Islet precursor cell (in vitro differentiated cells): ENCODE measurements around the gene CDK19.
"Not testable (repeated sequence)": the region's sequence is repeated elsewhere in the genome, so short reads cannot be mapped to it uniquely, and the experiment has no call there.

Experiments used
- DNase-seq: peaks from one replicate; pipeline ENCODE4 v3.0.0-alpha.2; 2018

The CDK19 gene

DNA sequence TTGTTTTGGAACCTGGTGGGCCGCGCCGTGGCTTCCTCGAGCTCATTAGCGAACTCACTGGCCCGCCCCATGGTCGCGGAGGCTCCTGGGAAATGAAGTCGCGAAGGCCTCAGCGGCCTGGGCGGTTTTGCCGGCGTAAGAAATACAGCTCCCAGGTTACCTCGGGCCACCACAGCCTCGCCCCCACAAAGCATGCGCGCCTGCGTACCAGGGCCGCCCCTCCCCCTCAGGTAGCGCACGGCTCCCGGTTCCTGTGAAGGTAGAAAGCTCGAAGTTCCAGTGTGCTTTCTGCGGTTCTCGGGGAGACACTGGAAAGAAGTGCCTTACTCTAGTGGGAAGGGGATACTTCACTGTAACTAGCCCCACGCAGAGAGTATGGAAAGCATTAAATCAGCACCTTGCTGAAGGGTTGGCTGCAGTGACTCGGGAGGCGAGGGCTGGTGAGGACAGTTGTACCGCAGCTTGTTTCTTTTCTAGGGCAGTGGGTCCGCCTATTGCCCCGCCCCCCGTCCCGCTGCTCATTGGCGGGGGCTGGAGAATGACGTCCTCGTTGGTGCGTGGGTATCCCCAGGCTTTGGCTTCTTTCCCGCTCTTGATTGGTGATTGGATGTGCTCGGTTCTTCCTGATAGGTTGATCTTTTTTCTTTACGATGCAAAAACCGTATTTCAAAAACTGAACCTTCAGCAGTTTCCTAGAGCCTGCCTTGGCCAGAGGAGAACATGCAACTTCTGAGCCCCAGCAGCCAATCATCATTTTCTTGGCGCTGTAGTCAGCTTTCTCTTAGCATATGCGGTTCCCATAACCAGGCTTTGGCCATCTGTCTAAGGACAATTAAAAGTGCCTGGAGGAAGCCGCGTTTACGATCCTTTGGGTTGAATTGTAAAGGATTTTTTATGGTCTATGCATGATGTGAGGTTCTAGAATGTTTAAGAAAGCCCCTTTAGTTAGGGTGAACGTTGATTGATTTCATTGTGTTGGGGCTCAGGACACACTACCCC is at the start of gene CDK19:
Gene CDK19, minus strand, starts transcription at position 59 of the 999 bp plus-strand sequence. CDS start 333 bp downstream, outside the sequence.
- peak; percentile 99 for DNase-seq

DNA sequence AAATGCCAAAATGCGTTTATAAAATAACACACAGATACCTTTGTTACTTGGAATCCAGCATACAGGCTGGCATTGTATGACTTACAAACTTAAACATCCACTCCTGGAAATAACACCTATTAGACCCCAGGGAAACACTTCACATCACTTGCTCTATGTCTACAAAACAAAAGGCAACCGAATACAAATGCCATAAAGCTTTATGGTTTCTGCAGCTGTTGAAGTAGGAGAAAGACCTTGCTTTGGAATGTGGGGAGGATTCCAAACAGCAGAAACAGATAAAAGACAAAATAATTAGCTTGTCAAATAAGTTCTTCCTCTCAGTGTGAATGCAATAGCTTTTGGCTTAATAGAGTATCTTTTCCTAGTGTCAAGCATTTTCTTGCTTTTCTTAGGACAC is 49.6 kb upstream of the CDK19 start:
- DNase-seq = no peak

DNA sequence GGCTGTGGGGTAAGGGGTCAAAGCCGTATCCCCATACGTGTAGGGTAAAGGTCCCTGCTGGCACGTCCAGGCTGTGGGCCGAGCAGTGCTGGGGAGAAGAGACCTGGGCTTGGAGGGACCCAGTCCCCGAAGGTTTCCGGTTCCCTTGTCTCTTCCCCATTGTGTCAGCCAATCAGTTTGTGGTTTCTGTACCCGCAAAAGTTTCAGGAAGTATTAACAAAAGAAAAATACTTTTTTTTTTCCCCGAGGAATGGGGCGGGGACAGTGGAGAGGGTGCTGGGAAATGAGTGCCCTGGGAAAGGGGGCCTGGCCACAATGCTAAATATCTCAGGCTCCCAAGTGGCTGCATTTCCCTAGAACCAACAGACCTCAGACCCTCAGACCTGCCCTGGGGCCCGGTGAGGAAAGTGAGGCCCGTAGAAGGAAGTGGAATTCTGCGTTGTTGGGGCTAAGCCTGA is 44.1 kb upstream of the CDK19 start:
- no peak for DNase-seq

DNA sequence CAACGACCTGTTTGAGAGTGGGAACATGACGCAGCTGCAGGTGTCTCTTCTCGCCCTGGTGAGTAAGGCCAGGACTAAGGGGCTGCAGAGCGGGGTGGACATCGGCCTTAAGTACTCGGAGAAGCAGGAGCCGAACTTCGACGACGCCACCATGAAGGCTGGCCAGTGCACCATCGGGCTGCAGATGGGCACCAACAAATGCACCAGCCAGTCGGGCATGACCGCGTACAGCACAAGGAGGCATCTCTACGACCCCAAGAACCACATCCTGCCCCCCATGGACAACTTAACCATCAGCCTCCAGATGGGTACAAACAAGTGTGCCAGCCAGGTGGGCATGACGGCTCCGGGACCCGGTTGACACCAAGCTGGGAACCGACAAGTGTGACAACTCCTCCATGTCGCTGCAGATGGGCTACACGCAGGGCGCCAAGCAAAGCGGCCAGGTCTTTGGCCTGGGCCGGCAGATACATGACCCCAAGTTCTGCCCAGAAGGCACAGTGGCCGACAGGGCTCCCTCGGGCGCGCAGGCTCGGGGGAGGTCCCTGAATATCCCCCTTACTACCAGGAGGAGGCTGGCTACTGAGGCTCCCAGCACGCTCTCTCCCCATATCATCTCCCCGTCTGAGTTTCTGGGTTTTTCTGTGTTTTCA is 43.4 kb upstream of the CDK19 start:
- DNase-seq = no peak

DNA sequence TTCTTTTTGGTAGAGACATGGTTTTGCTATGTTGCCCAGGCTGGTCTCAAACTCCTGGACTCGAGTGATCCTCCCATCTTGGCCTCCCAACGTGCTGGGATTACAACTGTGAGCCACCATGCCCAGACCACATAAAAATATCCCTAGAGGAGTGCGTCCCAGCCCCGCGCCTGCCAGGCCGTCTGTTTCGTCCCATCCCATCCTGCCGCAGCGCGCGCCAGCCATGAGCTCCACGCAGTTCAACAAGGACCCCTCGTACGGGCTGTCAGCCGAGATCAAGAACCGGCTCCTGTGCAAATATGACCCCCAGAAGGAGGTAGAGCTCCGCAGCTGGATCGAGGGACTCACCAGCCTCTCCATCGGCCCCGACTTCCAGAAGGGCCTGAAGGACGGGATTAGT is 42.7 kb upstream of the CDK19 start:
- DNase-seq = no peak

DNA sequence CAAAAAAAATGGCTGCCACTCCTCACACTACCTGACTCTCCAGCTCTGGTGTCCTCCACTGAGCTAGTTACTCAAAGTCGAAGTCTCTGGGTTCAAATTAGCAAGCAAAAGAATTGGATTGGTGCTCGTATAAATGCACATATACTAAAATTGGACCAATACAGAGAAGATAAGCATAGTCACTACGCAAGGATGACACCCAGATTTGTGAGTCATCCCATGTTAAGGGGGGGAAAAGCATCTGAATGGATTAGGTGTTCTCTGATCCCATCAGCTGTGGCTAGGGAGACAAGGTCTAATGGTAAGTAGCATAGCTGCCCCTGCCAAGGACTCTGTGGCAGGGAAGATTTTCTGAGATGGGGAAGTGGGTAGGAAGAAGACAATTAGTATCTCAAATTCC is 41.0 kb upstream of the CDK19 start:
- no peak for DNase-seq

DNA sequence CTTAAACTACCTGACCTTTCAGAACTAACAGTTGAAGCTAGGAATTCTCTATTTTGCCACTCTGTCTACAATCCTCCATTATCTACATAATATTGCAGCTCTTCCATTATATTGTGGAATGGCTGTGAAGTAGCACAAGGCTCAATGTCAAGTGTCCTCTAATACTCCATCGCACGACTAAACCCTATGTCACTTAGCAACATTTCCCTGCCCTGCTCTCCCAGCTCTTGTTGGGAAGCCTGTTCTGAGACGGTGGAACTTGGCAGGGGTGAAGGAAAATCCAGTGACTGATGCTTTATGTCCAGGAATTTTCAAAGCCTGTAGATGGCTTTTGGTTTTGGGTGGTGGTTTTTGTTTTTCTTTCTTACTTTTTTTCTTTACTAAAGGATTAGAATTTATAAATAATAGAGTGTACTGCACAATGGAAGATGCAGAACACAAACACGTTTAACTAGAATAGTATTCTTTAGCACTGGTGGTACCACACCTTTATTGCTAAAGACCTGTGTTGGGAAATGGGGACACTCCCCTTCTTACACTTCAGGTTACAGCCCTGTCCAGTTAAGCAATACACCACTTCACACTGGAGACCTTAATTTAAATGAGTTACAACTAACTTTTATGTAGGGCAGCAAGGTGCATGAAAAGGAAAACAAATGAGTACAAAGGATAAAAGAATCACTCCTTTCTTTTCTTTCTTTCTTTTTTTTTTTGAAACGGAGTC is 38.6 kb upstream of the CDK19 start:
- DNase-seq = no peak

DNA sequence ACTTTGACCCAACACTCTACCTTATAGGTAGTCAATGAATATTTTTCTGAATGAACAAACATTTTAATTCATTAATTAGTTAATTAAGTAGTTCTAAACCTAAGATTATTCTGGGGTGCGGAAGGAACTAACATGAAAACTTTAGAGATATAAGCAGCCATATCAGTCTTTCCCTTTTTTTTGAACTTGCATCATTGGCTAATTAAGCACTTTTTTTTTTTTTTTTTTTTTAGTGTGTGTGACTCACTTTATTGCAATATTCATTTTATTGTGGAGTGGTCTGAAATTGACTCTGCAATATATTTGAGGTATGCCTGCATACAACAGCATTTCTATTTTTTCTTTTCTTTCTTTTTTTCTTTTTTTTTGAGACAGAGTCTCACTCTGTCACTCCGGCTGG is 37.5 kb upstream of the CDK19 start:
- DNase-seq = no peak

DNA sequence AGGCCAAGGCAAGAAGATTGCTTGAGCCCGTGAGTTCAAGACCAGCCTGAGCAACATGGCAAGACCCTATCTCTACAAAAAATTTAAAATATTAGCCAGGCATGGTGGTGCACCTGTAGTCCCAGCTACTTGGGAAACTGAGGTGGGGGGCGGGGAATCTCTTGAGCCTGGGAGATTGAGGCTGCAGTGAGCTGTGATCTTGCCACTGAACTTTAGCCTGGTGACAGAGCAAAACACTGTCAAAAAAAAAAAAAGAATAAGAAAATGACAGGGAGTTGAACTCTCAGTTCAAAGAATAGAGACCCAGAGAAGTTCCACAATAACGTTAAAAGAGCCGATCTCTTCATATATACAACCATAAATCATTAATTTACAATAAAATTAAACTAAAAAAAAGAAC is 34.5 kb upstream of the CDK19 start:
- no peak for DNase-seq

DNA sequence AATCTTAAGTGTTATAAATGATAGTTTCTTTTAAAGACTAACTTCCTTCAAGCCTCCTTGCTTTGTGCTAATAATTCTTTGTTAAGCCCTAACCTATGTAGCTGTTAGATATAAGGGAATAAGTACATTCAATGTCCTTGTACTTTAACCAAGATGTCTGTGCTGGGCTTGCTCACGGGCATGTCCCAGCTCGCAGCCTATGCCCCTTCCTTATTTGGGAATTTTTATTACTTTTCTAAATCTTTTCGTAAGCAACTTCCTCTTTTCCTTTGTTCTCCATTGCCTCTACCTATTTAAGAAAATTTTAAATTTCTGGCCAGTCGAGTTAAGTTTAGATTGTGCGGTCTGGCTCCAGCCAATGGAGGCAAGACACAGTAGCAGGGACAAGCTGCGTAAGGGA is 26.0 kb upstream of the CDK19 start:
- DNase-seq = no peak

DNA sequence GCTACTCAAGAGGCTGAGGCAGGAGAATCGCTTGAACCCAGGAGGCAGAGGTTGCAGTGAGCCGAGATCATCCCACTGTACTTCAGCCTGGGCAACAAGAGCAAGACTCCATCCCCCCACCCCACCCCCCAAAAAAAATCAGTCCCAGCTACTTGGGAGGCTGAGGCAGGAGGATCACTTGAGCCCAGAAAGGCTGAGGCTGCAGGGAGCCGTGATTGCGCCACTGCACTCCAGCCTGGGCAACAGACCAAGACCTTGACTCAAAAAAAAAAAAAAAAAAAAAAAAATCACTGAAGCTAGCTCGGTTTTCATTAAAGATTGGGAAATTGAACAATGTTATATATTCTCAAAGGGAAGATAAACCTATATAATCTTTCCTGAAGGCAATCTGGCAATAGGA is 20.5 kb upstream of the CDK19 start:
- not testable (repeated sequence) for DNase-seq

DNA sequence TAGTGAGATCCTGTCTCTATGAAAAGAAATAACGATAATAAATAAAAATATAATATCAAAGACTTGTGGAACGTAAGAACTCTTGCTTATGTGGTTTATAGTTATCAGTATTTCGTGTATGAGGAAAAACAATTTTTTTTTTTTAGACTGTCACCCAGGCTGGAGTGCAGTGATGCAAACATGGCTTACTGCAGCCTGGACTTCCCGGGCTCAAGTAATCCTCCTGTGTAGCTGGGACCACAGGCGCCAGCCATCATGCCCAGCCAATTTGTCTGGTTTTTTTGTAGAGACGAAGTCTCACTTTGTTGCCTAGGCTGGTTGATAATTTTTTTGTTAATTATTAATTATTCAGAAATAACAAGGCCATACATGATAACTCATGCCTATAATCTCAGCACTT is 18.6 kb upstream of the CDK19 start:
- no peak for DNase-seq

DNA sequence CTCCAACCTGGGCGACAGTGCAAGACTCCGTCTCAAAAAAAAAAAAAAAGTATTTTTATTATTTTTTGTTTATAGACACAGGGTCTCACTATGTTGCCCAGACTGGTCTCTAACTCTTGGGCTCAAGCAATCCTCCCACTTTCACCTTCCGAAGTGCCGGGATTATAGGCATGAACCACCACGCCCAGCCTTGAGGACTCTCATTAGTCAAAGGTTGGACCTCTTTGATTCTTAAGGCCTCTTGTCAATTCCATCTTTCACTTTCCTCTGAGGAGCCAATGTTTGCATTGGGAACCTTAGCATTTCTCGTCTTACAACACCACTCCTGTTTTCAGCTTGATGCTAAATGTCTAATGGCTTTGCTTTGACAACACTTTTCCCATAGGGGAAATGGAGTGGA is 16.1 kb upstream of the CDK19 start:
- DNase-seq = no peak

DNA sequence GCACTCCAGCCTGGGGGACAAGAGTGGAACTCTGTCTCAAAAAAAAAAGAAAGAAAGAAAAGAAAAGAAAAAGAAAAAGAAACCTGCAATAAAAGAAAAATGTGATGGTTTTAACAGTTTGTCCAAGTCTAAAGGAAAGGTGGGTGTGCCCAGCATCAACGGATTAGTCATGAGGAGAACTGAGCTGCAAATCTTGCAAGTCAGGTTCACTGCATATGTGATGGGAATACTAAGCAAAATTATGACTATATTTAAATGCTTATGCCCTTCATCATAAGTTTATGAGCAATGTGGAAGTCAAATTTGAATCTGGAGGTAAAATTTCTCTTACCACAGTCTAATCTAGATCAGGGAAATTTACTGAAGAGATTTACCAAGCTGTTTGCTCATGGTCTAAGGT is 13.1 kb upstream of the CDK19 start:
- no peak for DNase-seq

DNA sequence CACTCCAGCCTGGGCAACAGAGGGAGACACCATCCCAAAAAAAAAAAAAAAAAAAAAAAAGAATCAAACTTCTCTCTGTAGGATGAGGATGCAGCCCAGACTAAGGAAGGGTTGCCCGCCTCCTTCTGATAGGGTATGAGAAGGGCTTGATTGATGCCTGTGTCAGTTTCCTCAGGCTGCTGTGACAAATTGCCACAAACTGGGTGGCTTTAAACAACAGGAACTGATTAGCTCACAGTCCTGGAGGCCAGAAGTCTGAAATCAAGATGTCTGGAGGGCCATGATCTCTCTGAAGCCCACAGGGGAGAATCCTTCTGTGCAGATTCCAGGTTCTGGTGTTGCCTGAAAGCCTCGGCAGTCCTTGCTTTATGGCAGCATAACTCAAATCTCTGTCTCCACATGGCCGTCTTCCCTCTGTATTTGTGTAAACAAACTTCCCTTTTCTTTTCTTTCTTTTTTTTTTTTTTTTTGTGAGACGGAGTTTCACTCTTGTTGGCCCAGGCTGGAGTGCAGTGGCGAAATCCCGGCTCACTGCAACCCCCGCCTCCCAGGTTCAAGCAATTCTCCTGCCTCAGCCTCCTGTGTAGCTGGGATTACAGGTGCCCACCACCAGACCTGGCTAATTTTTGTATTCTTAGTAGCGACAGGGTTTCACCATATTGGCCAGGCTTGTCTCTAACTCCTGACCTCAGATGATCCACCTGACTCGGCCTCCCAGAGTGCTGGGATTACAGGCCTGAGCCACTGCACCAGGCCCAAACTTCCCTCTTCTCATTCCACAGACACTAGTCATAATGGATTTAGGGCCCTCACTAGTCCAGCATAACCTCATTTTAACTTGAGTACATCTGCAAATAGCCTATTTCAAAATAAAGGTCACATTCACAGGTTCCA is 11.2 kb upstream of the CDK19 start:
- peak; percentile 76 for DNase-seq

DNA sequence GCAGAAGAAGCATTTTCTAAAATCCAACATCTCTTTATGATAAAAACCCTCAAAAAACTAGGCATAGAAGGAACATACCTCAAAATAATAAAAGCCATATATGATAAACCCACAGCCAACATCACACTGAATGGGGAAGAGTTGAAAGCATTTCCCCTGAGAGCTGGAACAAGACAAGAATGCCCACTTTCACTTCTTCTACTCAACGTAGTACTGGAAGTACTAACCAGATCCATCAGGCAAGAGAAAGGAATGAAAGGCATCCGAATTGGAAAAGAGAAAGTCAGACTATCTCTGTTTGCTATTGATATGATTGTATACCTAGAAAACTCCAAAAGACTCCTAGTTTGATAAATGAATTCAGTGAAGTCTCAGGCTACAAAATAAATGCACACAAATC is 7.9 kb upstream of the CDK19 start:
- DNase-seq = no peak

DNA sequence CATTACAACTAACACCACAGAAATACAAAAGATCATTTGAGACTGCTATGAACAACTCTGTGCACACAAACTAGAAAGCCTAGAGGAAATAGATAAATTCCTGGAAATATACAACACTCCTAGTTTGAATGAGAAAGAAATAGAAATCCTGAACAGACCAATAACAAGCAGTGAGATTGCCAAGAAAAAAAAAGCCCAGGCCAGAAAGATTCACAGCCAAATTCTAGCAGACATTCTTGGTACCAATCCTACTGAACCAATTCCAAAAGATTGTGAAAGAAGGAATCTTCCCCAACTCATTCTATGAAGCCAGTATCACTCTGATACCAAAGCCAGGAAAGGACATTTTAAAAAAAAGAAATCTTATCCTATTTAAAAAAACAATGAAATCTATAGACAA is 7.0 kb upstream of the CDK19 start:
- no peak for DNase-seq

DNA sequence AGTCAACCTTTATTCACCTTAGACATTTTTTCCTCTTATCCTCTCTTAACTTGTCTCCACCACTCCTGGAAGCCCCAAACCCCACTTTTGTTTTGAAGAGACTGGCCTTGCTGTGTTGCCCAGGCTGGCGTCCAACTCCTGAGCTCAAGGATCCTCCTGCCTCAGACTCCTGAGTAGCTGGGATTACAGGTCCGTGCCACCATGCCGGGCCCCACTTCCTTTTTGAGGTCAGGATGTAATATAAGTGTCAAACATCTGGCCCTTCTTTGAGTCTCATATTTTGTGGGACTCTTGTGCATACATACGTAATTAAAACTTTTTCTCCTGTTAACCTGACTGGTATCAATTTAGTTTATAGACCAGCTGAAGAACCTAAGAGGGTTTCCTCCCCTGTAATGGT is 1.4 kb upstream of the CDK19 start:
- DNase-seq = no peak

DNA sequence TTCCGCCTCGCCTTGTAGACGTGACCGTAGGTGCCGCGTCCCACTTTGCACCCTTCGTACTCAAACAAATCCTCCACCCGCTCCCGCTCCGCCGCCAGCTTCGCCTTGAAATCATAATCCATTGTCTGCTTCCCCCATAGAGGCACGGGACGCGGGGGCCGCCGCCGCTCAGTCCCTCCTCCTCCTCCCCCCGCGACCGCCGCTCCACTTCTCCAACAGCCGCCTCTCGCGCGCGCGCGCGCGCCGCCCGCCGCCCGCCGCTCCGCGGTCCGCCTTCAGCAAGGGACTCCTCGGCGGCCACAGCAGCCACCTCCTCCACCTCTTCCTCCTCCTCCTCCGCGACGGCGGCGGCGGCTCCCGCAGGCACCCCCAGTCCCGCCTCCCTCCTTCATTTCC is 256 bp downstream of the CDK19 start:
- no peak for DNase-seq

DNA sequence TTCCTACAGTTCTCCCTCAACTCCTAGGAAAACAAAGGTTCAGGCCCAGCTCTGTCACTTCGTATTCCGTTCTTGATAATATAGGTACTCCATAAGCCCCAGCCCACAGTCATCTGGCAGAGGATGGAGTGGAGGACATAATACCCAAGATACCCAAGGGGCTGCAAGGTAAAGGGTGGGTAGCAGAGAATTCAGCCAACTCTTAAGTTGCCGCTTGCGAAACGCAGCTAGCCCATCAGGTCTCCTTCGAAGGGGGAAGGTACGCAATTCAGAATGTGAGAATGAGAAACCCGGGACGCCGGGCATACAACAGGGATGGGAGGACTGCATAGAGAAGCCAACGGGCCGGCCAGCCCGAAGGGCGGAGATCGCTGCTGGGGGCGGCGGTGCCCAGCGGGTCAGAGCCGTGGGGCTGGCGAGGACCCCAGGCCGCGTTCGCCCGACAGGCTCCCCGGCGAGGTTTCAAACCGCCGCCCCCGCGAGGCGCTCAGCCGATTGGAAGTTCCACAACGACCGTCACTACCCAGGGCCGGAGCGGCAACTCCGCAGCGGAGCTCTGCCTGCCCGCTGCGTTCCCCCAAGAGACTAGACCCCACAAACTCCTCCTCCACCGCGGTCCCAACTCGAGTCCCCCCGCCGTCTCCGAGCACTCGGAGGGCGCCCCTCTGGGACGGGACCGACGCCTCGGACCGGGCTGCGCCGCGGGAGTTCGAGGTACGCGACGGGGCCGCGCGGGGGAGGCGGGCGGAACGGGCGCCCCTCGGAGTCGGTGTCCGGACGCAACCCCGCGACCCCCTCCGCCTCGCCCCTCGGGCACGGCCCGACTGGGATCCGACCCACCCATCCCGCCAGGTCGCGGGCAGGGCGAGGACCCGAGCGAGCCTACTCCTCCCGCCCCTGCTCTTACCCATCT is 911 bp downstream of the CDK19 start:
- peak; percentile 73 for DNase-seq
